ENCODE measurements around the gene CASZ1.

The CASZ1 gene

DNA sequence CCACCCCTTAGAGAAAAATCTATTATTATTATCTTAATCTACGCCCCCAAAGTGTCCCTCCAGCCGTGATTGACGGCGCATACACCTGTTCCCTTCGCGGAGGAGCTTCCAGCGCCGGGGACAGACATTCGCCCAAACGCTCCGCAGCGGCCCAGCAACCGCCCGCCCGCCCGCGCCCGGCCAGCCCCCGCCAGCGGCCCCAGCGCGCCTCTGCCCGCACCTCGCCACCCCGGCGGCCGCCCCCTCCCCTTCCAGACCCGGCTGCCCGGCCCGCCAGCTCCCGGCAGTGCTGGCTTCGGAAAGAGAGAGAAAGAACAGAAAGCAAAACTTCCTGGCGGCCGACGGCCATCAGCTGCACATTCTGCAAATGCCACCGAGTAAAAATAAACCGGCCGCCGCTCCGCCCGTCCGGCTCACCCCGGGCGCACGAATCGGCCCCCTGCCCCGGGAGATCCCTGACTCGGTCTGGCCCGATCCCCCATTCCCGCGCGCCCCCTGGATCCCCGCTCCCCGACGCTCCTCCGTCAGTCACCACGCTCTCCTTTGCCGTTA is 1.6 kb downstream of the CASZ1 start:
- no peak for DNase-seq

DNA sequence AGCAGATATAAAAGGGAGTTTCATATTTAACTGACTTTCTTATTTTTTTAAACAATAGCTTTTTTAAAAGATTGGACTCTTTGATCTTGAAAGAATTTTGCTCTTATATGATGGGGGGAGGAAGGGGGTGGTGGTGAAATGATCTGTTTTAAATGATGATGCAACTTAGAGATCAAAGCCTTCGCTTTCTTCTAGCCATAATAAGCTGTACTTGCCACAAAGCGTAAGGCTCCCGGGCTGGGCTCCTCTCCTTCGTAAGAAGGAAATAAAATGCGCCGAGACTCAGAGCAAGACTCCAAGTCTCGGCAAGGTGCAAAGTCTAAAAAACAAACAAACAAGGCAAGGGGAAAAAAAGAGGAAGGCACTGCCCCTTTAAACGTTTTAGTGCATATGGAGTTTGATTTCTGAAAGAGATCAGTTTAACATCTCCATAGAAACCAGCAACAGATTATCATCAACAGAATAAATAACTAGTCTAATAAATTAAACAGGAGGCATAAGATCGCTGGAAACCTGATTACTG is 3.3 kb downstream of the CASZ1 start:
- DNase-seq: no peak

DNA sequence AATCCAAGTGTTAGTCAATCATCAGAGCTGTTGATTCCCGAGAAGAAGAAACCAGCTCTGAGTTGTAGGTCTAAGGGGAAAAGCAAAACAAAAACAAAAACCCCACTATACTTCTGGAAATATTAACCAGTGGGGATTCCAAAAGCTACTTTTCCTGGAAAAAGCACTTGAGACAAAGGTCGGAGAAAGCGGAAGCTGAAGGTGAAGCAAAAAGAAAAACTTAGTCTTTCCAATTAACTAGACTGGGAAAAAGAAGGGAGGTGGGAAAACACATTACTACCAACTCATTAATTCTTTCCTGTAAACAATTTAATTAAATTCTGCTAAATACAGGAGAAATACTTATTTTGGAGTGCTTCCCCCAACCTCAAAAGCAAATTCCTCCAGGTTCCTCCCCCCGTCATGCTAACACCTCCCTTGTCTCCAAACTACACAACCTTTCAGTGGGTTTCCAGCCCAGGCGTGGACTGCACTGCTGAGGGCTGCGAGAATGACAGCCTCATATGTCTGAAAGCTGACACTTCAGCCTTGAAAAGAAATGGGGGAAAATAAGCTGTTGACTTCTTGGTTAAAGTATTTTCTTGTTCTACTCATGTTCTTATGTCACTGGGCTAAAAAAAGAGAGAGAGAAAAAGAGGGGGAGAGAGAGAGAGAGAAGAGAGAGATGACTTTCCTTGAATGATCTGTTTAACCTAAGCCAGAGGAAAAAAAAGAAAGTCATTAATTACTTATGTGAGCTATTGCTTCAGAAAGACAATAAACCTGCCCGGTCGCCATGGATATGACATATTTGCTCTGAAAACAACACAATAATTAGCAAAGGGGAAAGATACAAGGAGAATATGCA is 5.1 kb downstream of the CASZ1 start:
- DNase-seq: no peak

DNA sequence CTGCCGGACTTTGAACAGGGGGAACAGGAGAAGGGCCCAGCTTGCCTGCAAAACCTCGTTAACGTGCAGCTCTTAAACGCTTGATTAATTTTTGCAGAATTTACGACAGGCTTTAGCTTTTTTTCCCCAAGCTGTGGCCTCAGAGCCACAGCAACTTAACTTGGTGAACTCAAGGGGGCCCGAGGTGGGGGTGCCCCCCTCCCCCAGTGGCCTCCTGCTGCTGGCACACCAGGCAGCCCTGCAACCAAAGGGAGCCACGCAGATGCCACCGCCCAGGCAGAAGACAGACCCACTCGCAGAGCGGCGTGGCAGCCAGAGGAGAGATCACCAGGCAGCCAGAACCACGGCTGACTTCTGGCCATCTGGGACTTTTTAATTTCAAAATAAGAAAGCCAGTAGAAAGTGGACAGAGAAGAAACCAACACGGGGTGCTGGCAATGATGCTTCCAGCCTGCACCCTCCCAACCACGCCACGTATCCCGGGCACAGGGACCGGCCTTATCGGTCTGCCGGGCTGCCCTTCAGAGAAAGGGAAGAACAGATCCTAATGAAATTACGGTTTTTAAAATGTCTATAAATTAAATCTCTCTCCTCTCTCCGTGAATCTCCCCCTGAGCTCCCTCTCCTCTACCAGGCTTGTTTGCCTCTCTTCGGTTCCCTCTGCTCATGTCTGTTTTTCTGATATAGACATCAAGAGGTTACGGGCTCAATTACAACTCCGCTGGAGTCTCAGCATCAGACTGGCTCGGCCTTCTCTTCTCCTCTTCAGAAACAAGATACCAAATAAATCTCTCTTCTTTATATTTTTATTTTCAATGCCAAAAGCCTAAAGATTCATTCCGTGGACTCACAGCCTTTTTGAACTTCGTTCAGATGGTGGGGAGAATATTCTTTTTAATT is 6.4 kb downstream of the CASZ1 start:
- DNase-seq: no peak

DNA sequence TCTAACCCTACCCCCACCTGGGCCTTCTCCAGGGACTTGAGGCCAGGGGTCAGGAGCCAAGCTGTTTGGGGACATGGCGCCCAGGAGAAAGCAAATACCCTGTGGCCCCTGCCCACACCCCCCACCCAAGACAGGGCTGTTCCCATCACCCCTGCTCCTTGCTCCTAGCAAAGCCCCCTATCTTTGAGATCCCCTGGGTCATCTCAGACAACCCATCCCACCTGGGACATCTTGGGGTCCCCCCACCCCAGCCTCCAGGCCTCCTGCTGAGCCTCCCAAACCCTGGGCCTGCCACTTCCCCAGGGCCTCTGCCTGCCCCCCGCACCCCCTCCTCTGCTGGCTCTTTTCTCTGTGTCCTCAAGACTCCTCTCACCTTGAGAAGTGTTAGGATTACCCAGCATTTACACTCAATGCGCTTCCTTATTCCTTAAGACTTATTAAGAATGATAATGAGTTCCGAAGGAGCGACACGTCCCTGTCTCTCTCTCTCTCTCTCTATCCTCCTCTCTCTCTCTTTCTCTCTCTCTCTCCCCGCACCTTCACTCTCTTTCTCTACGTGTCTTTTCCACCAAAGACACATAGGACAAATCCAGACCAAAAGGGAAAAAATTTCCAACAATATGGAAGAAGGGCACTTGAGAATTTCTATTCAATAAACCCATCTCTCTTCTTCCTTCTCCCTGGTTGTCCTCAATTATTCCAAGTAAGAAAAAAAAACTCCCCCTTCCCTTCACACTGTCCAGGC is 7.2 kb downstream of the CASZ1 start:
- DNase-seq: no peak

DNA sequence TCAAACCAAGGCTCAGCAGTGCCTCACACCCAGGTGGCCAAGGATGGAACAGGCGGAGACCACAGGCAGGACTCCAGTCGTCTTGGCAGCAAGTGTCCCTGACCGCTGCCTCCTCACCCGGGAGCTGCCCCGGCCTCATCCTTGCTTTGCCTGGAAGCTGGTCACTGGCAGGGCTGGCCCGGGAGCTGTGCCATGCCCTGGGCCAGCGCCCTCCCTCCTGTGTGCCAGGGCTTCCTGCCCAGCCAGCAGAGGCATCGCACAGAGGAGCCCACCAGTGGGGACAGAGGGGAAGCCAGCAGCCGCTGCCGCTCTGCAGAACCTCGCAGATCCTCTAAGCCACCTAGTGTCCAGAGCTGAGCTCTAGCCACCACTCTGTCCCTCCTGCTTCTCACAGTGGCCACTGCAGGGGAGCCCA is 7.8 kb downstream of the CASZ1 start:
- no peak for DNase-seq

DNA sequence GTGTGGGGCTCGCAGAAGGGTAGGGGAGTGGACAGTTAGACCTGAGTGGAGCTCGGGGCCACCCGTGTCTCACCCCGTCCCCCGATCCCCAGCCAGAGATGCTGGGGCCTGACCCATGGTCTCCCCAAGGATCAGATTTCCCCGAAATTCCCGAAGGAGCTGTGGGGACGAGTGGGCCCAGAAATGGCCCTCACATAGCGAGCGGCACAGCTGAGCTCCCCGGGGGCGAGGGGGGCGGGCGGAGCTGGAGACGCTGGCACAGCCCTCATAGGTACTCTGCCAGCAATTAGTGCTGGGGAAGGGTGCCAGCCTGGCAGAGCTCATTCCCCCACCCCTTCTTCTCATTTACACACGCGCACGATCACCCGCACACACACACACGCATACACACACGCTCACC is 9.2 kb downstream of the CASZ1 start:
- no peak for DNase-seq

DNA sequence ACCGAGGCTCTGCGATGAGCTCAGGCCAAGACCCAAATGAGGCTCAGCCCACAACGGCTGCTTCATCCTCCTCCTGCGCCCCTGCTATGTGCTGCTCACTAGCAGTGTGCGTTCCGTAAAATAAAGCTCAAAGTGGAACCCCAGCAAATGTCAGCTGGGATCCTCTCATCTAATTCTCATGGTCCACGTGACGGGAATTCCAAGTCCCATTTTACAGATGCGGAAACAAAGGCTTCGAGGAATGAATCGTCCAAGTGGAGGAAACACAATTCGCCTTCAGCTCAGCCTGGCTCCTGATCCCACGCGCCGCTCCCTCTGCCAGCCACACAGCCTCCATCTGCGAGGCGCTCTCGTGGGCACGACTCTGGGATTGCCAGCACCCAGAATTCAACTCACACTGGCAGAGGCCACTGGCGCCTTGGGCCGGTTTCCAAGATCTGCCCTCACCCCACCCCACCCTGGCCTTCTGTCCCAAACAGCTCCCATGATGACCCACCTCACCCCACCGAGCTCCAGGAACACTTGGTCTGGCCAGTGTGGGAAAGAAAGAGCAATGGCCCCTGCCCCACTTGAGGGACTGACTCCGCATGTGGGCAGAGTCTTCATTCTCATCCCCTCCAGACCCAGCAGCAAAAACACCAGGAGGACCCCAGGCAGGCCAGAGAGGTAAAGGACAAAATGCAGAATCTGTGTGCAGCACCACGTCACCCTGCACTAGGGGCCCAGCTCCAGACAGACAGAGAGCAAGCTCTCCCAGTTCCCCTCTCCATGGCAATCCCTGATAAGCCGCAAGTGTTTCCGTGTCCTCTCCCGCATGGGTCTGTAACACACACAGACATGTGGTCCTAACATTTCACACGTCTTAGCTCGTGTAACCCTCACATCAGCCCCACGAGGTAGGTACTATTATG is 10.5 kb downstream of the CASZ1 start:
- DNase-seq: no peak

DNA sequence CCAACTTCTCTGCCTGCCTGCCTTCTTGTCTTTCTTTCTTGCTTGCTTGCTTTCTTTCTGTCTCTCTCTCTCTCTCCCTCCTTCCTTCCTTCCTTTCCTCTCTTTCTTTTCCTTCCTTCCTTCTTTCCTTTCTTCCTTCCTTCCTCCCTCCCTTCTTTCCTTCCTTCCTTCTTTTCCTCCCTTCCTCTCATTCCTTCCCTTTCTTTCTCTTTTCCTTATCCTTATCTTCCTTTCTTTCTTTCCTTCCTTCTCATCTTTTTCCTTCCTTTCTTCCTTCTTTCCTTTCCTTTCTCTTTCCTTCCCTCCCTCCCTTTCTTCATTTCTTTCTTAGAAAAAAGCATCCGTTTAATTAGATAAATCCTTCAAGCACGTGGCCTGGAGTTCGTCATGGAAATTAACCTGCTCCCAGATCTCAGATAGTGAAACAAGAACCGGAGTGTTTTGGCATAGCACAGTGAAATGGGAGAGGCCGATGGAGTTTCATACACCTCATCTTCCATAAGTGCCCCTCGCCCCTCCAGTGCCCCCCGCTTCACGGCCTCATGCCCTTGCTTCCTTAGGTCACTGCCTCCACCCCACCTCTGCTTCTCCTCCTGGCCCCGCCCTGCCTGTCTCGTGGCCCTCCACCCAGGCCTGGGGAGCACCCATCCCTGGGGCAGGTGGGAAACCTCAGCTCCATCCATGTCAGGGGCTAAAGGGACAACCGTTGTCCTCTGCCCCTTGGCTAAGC is 11.3 kb downstream of the CASZ1 start:
- DNase-seq: no peak

DNA sequence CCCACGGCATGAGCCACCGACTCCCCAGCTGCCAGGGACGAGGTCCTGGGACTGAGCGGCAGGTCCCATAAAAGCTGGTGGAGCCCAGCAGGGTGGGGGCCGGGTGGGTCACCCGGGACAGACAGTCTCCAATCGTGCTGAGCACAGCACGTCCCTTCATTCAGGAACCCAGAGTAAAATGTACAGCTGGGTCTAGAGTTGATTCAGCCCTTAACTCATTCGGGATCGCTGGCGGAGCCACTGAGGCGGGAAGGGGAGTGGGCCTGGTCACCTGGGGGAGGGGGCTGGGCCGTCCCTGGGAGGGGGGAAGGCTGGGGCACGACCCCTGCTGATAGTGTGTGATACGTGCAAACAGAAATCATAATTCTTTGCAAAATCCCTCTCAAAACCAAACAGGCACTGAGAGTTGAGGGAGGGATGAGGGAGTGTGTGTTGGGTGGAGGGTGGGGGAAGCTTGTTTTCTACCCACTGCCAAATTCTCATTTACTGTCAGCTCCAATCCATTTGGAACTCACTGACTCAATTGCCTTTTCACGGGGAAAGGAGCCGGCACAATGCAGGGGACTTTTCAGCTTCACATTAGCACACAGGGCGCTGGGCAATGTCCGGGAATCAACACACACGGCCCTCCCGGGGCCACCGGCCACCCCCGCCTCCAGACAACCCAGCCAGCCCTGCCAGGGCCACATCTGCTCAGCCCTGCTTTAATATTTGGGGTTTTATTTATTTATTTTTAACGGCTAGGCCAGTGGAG is 13.8 kb downstream of the CASZ1 start:
- DNase-seq: no peak

DNA sequence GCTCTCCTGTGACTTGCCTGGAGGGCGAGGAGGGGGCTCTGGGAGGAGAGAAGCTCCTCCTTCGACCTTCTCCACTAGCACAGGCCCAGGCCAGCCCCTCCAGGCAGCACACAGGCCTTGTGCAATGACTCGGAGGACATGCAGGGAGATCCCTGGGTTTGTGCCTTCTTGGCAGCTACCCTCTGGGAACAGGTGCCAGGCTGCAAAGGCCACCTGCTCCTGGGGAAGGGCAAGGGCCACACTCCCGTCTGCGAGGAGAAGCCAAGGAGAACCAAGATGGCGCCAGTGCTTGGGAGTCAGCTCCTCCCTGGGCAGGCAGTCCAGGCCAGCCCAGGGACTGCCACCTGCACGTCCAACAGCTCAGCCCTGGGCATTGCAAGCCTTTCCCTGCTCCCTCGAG is 15.3 kb downstream of the CASZ1 start:
- no peak for DNase-seq

DNA sequence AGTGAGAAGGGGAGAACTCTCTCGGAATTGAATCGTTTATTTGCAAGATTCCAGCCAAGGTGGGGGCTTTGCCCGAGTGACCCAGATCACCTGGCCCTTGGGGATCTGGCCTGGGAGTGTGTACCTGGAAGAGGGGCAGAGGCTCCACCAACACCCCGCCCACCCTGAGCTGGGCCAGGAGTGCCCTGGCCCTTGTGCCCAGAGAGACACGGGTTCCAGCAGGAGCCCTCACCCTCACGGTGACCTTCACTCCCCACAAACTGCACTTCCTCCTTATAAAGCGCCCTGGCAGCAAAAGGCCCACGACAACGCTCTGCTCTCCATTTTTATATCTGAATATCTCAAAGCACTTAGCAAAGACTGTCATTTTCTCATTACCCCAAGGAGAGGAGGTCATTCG is 16.6 kb downstream of the CASZ1 start:
- no peak for DNase-seq

DNA sequence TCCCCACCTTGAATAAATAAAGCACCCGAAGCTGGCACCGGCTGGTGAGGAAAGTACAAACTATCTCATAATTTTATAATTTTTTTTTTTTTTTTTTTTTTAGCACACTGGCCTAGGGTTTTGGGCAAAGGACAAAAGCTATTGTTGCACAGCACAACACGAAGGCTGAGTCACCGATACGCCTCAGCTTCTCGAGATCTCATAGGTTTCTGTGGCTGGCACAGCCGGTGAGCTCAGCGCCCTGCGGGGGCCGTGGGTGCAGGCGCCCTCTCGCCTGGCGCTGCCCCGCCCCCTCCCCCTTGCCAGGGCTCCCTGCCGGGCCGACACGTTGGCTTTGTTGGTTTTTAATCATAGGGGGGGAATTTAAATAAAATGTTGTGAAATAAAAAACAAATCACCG is 17.2 kb downstream of the CASZ1 start:
- no peak for DNase-seq

DNA sequence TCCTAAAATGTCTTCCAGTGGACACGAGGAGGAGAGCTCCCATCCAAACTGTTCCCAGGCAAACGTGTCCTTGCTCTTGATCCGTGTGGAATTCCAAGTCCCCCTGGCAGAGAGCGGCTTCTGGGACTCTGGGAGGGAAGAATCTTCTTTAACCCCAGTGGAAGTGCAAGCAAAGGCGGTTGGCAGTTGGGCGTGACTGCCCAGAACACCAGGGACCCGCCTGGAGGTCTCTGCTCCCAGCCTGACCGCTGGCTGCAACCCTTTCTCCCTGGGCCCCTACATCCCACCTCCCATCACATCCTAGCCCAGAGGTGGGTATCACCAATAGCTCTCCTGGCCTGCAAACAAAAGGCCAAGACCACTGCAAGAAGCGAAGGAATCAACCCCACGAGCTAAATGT is 17.8 kb downstream of the CASZ1 start:
- DNase-seq: no peak

DNA sequence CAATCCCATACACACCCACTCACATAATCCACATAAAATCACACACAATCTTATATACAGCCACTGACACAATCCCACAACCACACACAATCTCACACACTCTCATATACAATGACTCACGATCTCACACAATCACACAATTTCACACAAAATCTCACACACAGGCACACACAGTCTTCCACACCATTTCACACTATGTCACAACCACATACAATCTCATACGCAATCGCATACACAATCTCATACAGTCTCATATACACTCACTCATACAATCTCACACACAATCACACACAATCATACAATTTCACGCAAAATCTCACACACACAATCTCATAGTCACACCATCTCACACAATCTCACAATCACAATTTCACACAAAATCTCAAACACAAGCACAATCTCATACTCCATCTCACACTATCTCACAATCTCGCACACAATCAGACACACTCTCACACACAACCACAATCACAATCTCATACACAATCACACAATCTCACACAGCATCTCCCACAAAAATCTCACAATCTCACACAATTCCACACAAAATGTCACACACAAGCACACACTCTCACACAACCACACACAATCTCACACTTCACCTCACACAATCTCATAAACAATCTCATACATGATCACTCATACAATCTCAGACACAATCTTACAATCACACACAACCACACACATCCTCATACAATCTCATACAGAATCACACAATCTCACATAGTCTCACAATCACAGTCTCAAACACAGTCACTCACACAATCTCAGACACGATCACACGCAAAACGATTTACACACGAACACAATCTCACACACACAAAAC is 18.5 kb downstream of the CASZ1 start:
- DNase-seq: no peak

DNA sequence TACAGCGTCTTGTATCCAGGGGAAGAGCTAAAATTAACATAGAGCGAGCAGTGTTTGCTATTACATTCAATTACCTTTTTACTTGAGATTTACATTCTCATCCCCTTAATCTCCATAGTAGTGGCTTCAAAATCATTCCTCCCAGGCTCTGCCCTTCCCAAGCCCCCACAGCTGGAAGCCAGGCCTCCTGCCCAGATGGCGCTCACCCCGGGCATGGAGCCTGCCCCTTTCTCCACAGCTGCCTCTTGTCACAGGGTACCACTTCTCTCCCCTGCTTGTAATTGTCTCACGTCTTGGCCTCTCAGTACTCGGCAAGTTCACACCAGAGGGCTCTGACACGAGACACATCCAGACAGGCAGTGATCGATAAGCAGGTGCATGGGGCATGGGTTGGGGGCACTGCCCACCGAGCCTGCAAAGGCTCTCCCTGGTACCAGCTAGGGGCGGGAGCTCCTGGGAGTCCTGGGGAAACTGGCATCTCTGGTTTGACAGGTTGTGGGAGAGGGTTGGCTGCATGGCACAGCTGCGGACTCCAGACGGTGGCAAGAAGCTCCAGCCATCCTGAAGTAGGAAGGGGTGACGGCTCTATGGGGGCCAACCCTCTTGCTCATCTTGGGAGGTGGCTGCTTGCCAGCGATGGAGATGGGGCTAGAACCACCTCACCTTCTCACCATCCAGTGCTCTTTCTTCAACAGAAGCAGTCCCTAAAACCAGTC is 20.1 kb downstream of the CASZ1 start:
- no peak for DNase-seq

DNA sequence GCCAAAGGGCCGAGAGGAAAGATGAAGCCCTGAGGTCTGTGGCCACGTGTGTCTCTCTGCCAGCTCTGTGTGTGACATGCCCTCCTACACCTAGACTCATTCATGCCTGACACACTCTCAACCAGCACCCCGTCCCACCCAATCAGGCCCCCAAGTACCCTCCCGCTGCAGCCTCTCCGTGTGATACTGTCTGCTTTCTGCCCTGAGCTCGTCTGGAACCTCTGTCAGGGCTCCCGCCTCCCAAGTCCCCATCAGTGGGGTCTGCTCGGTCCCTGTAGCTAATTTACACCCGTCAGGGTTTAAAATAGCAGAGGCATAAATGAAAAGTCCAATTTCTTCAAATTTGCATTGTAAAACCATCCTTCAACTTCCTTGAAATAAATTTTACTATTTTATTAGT is 20.7 kb downstream of the CASZ1 start:
- DNase-seq: no peak

DNA sequence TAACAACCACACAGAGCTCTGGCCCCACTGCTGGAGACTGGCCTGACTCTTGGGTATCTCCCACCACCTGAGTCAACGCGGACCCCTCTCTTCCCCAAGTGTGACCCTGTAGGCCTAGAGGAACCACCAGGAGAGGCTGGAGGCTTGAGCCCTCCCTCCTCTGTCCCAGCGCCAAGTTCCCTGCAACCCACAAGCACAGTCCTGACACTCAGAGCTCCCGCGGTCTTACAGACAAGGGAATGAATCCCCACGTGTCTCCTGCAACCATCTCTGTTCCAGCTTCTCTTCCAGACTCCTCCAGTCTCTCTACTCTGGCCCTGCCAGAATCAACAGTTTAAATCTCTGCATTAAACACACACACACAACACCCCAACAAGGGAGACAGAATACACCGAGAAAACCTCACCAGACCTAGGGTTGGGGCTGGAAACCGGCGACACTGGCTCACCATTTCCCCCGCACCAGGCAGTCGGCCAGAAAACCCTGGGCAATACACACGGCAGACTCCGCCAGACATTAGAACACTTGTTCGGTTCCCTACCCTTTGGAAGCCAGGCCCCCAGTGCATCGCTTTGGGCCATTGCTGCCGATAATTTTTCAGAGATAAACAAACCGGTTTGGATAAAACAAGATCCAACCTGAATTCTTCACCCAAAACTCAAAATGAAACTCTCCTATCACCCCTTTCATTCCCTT is 21.7 kb downstream of the CASZ1 start:
- no peak for DNase-seq

All from bone marrow (tissue), 2 donors.